ENCODE data around the gene LRP10. TPM values are rescaled to one million over a fixed set of nuclear protein-coding genes. Genes with fewer than 3 reads are reported as not detected.

Gene LRP10
- total RNA-seq, 1 experiment from 2014 or later = 42.7 TPM

DNA sequence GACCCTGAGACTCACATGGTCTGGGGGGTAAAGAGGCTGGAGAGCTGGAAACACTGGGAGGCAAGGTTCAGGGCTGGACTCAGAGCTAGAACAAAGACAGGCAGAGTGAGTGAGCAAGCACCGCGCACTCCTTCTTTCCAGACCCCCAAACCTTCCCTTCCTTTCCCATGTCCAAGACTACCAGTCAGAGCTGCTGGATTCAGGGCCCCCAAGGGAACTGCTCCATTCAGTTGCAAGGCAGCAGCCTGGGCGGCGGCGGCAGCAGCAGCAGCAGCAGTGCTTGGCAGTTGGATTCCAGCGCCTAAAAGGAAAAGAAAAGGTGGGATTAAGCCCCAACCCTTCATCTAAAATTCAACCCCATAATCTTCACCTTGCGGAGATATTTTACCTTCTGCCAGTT lies 30.3 kb downstream of the LRP10 start:
- ATAC-seq = no peak
- ChIA-PET RAD21 (ENCODE audit: low non-redundant PET in 1 of 2, low total read pairs in 2 of 2, uncharacterized antibody in 2 of 2, unreplicated experiment in 2 of 2) (no interaction called here), CTCF (interaction anchor here (1.0 to 2.1 kb wide), 5 partner anchors 14 to 30 kb away, joined by 3 to 10 read pairs (median 3); partner anchors contain the start of gene LRP10), POLR2A (interaction anchor here (1.0 to 1.2 kb wide), 2 partner anchors 15 to 17 kb away, joined by 3 to 4 read pairs; partner anchors contain the start of gene RBM23)
- no peak for TF ChIP-seq ELF1 (IDR thresholded peaks at IDR 0.05; ENCODE audit: borderline replicate concordance, low read depth)
- Histone ChIP-seq H4K20me1 (ENCODE audit: insufficient read depth) (no peaks in the 10 kb centered on the region), H2AFZ (ENCODE audit: low read depth, low read length, poor library complexity, severe bottlenecking) (no peak overlapping the region), H3K4me2 (ENCODE audit: low read length) (no peak overlapping the region), H3K27me3 (ENCODE audit: insufficient read depth, low read length) (no peaks in the 10 kb centered on the region), H3K4me1 (ENCODE audit: control insufficient read depth in 1 of 2, insufficient read depth in 2 of 2, low read length in 2 of 2) (peaks cover 0 to 22% of the 10 kb centered on the region in 2 experiments; a peak in 2 of 4 replicates), H3K9ac (ENCODE audit: low read length) (no peak overlapping the region), H3K4me3 (replicated peaks in 1 of 2; ENCODE audit: low read depth in 1 of 2, low read length in 2 of 2) (no peak overlapping the region), H3K36me3 (ENCODE audit: control insufficient read depth in 1 of 2, insufficient read depth in 2 of 2, low read length in 2 of 2) (peaks cover 40 to 52% of the 10 kb centered on the region in 2 experiments), H3K9me3 (ENCODE audit: control insufficient read depth in 1 of 2, insufficient read depth in 1 of 2, low read depth in 1 of 2, low read length in 2 of 2) (no peaks in the 10 kb centered on the region), H3K79me2 (ENCODE audit: insufficient read depth, low read length) (no peaks in the 10 kb centered on the region), H3K27ac (ENCODE audit: low read depth, low read length) (no peak overlapping the region; the same call in 1 of the 2 replicates), H3K9me2 (ENCODE audit: insufficient read depth) (no peaks in the 10 kb centered on the region)
- BruUV-seq (replicated peaks) = no TSS peak
- DNase-seq (ENCODE audit: low read depth, low spot score) = no peak
- intact Hi-C loops (cut with micrococcal nuclease) = loop anchor here (2.0 to 5.0 kb wide), 2 partner anchors 79 to 244 kb away; no protein-coding TSS in a partner anchor

DNA sequence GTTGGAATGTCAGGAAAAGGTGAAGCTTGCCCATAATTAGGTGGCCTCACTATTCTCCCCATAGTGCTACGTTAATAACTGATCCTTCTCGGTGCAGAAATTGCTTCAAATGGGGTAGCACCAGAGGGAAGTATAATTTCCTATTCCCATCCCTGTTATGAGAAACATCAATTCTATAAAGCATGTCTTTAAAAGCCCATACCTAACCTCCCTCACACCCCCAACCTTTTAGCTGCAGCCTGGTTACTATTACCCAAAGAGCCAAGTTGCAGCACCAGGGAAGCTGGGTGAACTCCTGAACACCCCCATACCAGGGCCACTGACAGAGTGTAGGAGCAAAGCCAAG lies 32.2 kb downstream of the LRP10 start:
- no peaks in the 10 kb centered on the region for H3K9me3 ChIP-seq (ENCODE audit: control insufficient read depth in 1 of 2, insufficient read depth in 1 of 2, low read depth in 1 of 2, low read length in 2 of 2)
- no peak overlapping the region for H3K27ac ChIP-seq (ENCODE audit: low read depth, low read length)
- no peak for ATAC-seq
- intact Hi-C loops (cut with micrococcal nuclease) = loop anchor here (5.0 kb wide), 1 partner anchor 246 kb away; no protein-coding TSS in a partner anchor
- H3K9me2 ChIP-seq (ENCODE audit: insufficient read depth) = no peaks in the 10 kb centered on the region
- ChIA-PET CTCF (no interaction called here), RAD21 (ENCODE audit: low non-redundant PET in 1 of 2, low total read pairs in 2 of 2, uncharacterized antibody in 2 of 2, unreplicated experiment in 2 of 2) (no interaction called here), POLR2A (no interaction called here)
- no peaks in the 10 kb centered on the region for H3K79me2 ChIP-seq (ENCODE audit: insufficient read depth, low read length)
- H4K20me1 ChIP-seq (ENCODE audit: insufficient read depth) = no peaks in the 10 kb centered on the region
- no TSS peak for BruUV-seq (replicated peaks)
- no peak overlapping the region for H3K4me2 ChIP-seq (ENCODE audit: low read length)
- no peak for DNase-seq (ENCODE audit: low read depth, low spot score)
- H3K36me3 ChIP-seq (ENCODE audit: control insufficient read depth in 1 of 2, insufficient read depth in 2 of 2, low read length in 2 of 2) = peaks cover 54 to 58% of the 10 kb centered on the region in 2 experiments
- H3K27me3 ChIP-seq (ENCODE audit: insufficient read depth, low read length) = no peaks in the 10 kb centered on the region
- H3K4me3 ChIP-seq (replicated peaks in 1 of 2; ENCODE audit: low read depth in 1 of 2, low read length in 2 of 2) = no peak overlapping the region
- no peak overlapping the region for H3K9ac ChIP-seq (ENCODE audit: low read length)
- H3K4me1 ChIP-seq (ENCODE audit: control insufficient read depth in 1 of 2, insufficient read depth in 2 of 2, low read length in 2 of 2) = peaks cover 0 to 7% of the 10 kb centered on the region in 2 experiments; a peak in 2 of 4 replicates
- no peak overlapping the region for H2AFZ ChIP-seq (ENCODE audit: low read depth, low read length, poor library complexity, severe bottlenecking)
- TF ChIP-seq, protein P1, sequence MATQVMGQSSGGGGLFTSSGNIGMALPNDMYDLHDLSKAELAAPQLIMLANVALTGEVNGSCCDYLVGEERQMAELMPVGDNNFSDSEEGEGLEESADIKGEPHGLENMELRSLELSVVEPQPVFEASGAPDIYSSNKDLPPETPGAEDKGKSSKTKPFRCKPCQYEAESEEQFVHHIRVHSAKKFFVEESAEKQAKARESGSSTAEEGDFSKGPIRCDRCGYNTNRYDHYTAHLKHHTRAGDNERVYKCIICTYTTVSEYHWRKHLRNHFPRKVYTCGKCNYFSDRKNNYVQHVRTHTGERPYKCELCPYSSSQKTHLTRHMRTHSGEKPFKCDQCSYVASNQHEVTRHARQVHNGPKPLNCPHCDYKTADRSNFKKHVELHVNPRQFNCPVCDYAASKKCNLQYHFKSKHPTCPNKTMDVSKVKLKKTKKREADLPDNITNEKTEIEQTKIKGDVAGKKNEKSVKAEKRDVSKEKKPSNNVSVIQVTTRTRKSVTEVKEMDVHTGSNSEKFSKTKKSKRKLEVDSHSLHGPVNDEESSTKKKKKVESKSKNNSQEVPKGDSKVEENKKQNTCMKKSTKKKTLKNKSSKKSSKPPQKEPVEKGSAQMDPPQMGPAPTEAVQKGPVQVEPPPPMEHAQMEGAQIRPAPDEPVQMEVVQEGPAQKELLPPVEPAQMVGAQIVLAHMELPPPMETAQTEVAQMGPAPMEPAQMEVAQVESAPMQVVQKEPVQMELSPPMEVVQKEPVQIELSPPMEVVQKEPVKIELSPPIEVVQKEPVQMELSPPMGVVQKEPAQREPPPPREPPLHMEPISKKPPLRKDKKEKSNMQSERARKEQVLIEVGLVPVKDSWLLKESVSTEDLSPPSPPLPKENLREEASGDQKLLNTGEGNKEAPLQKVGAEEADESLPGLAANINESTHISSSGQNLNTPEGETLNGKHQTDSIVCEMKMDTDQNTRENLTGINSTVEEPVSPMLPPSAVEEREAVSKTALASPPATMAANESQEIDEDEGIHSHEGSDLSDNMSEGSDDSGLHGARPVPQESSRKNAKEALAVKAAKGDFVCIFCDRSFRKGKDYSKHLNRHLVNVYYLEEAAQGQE (IDR thresholded peaks at IDR 0.05; ENCODE audit: low read depth) = no peak
- no peak for TF ChIP-seq ZFX (IDR thresholded peaks at IDR 0.05)
- no peak for TF ChIP-seq CBX3 (IDR thresholded peaks at IDR 0.05; ENCODE audit: low read depth)
- TF ChIP-seq, protein P2, sequence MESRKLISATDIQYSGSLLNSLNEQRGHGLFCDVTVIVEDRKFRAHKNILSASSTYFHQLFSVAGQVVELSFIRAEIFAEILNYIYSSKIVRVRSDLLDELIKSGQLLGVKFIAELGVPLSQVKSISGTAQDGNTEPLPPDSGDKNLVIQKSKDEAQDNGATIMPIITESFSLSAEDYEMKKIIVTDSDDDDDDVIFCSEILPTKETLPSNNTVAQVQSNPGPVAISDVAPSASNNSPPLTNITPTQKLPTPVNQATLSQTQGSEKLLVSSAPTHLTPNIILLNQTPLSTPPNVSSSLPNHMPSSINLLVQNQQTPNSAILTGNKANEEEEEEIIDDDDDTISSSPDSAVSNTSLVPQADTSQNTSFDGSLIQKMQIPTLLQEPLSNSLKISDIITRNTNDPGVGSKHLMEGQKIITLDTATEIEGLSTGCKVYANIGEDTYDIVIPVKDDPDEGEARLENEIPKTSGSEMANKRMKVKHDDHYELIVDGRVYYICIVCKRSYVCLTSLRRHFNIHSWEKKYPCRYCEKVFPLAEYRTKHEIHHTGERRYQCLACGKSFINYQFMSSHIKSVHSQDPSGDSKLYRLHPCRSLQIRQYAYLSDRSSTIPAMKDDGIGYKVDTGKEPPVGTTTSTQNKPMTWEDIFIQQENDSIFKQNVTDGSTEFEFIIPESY (IDR thresholded peaks at IDR 0.05; ENCODE audit: extremely low read depth, insufficient replicate concordance, low read length) = no peak
- no peak for TF ChIP-seq ELF1 (IDR thresholded peaks at IDR 0.05; ENCODE audit: borderline replicate concordance, low read depth)
- TF ChIP-seq FOSL1 (IDR thresholded peaks at IDR 0.05; ENCODE audit: low read depth) = no peak
- TF ChIP-seq EZH2phosphoT487 (IDR thresholded peaks at IDR 0.05; ENCODE audit: borderline replicate concordance) = no peak
- TF ChIP-seq MAX (IDR thresholded peaks at IDR 0.05) = no peak
- TF ChIP-seq EZH2 (IDR thresholded peaks at IDR 0.05) = no peak
- TF ChIP-seq, protein P3, sequence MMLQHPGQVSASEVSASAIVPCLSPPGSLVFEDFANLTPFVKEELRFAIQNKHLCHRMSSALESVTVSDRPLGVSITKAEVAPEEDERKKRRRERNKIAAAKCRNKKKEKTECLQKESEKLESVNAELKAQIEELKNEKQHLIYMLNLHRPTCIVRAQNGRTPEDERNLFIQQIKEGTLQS (IDR thresholded peaks at IDR 0.05) = no peak
- no peak for TF ChIP-seq POLR2AphosphoS5 (IDR thresholded peaks at IDR 0.05; ENCODE audit: low read depth, low read length)
- no peak for TF ChIP-seq RAD21 (IDR thresholded peaks at IDR 0.05; ENCODE audit: low read depth)
- no peak for TF ChIP-seq SIN3A (IDR thresholded peaks at IDR 0.05; ENCODE audit: low read depth)
- TF ChIP-seq EGR1 (IDR thresholded peaks at IDR 0.05; ENCODE audit: low read depth) = no peak
- TF ChIP-seq TCF7L2 (IDR thresholded peaks at IDR 0.05; ENCODE audit: borderline replicate concordance, extremely low read depth, insufficient read depth, insufficient read length) = no peak
- TF ChIP-seq SP1 (IDR thresholded peaks at IDR 0.05; ENCODE audit: low read depth) = no peak
